HG03342 (cell line): Measurements from ENCODE around the gene TRIL.
A peak's percentile ranks its signal among the peaks of the same experiment; 100 is the strongest.

ENCODE experiments used
- ATAC-seq: cut with Tn5 transposase; IDR thresholded peaks from one replicate; pipeline ENCODE4 v1.9.1; 2021; ENCODE audit warnings: mild to moderate bottlenecking, moderate library complexity; ENCODE audit not compliant: unreplicated experiment

Gene TRIL

DNA sequence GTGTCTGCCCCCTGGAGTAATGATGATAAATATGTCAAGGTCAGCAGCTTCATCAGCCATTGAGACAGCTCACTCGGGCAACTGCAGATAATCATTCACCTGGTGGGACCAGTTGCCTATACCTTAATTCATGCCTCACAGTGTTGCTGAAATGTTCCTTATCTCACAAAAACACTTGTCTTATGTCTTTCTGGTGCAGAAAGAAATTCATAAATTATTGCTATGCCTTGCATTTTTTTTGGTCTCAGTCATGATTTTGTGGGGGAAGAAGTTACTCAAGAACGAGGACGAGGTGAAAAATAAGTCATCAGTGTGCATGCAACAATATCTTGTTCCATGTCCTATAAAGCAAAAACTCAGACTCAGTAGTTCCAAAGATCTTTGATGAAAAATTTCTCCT is 16.0 kb downstream of the TRIL start:
- no peak for ATAC-seq

DNA sequence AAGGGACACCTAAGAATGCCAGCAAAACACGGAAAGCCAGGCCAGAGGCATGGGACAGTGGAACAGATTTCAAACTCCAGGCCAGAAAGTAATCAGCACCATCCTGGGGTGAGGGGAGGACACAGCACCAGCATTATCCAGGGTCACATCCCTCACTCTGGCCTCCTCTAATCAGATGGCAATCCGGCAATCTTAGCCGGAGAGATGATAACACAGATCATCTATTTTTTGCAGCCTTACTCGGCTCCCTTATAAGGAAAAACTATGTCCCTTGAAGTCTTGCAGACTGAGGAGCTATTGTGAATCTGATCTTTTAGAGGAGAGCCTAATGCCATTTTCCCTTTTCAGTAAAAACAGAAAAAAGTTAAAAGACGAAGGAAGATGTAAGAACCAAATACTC is 16.5 kb downstream of the TRIL start:
- ATAC-seq, result no peak

DNA sequence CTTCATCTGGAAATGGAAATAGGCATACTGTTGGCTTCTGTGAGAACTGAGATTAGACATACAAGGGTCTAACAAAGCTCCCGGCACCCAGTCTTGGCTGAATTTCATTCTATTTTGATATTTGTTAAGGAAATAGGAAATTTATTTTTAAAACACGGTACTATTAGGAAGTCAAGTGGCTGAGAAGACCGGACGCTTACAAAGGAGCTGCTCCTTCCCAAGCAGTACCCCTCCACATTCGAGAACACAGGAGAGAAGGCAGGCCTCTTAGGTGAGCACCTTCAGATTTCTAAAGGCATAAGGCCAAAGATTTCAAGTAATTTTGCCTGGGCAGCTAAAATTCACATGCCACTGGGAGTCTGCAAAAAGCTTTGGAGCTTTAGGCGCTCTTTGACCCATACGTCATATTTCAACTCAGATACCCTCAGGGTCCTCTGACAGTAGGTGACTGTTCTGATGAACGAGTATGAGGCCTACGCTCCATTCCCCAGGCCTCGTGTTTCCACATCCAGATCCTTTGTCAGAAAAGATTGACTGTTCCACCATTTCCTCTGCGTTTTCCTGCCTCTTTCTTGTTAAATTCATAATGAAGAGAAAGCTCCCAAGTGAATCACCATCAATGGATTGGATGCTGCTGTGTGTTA is 17.3 kb downstream of the TRIL start:
- no peak for ATAC-seq

DNA sequence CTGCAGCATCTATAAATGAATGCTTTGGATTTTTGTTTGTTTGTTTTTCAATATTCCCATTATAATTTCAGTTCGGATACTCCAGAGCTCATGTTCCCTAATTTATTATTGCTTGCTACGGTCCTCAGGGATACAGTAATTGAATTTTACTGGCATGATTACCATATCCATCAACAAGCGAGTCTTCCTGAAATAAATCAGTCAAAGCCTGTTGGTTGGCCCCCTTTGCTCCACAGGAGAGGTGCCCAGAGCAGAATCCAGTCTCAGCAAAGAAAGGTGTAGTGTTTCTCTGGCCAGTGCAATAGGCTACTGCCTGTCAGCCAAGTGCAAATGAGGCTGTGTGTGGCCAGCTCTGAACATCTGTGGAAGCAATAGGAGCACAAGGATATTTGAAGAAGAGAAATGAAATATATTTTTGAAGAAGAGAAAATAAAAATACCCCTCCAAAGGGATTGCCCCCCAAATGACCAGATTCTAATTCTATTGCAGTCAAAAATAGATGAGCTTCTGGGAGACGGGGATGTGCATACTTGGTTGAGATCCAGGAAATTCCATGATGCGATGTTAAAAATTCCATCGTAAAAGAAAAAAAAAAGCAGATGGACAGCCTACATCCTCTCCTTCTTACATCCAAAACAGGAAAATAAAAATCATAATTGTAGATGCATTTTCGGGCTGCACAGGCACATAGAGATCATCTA is 18.1 kb downstream of the TRIL start:
- no peak for ATAC-seq

DNA sequence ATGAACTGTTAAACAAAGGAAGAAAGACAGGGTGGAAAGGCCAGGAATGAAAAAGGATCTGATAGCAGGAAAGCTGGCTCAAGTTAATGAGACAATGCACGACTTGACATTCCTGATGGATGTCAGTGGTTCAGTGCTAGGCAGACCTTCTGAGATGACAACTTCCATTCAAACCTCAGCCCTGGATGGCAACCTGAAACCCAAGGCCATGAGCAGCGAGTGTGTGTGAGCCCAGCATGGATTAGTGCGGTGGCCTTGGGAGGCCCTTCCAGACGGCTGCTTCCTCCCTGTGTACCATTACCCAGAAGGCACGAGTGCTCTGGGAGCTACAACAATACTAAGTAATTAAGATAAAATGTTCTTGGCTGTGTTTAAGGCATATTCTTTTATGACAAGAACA is 18.8 kb downstream of the TRIL start:
- ATAC-seq, result no peak

DNA sequence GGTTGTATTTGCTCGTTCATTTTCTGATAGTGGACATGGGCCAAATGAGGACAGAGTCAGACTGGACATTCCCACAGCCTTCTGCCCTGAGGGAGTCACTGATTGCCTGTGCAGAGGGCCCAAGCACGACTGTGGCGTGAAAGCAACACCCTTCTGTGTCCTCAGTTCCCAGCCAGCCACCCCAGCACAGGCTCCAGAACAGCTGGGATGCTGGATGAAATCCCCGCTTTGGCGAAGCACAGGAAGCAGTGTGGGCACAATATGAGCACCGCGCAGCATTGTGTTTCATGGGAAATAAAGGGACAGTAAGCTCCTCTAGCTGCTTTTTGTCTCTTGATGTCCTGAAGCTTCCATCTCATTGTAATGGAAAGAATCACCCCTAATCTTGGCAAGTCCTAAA is 20.5 kb downstream of the TRIL start:
- ATAC-seq, result no peak

DNA sequence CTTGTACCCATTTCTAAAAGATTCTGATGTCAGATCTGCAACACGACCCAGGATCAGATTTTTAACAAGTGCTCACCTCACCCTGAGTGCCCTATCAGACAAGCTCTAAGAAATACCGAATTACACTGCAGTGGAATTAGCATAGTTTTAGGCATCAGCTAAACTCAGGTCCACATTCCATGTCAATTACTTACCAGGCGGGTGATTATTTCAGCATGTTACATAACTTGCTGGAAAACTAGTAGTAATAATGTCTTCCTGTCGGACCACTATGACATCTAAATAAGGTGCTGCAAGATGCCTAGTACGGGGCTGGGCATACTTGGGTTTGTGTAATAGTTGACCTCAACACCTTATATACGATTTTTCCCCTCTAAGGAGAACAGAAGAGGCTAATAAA is 21.0 kb downstream of the TRIL start:
- ATAC-seq, result no peak

DNA sequence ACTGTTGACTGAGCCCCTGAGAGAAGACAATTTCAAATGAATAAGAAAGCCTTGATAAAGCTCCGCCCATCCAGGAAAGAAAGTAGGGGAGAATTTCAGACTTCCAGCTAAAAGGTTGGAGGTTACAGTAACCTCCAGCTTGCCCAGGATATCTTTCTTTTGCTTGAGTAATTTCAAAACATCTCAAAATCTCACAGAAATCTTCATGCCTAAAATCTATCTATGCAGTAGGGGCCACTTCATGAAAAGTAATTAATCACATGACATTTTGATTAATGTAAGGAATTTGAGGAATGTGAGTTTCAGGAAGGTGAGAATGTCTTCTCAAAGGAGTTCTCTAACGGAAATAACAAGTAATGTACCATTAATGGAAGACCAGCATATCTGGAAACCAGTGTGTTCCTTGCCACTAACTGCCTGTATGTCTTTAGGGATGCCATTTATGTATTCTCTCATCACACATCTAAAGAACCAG is 24.2 kb downstream of the TRIL start:
- no peak for ATAC-seq

DNA sequence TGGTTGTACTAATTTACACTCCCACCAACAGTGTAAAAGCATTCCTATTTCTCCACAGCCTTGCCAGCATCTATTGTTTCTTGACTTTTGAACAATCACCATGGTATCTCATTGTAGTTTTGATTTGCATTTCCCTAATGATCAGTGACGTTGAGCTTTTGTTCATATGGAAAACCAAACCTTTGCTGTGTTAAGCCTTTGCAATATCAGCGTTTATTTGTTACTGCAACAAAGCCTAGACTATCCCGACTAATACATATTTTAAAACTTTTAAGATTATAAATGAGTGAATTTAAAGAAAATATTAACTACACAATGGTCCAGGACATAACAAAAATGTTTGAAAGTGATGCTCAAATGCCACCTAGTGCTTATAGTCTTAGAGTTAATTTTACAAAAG is 26.6 kb downstream of the TRIL start:
- ATAC-seq, result no peak

DNA sequence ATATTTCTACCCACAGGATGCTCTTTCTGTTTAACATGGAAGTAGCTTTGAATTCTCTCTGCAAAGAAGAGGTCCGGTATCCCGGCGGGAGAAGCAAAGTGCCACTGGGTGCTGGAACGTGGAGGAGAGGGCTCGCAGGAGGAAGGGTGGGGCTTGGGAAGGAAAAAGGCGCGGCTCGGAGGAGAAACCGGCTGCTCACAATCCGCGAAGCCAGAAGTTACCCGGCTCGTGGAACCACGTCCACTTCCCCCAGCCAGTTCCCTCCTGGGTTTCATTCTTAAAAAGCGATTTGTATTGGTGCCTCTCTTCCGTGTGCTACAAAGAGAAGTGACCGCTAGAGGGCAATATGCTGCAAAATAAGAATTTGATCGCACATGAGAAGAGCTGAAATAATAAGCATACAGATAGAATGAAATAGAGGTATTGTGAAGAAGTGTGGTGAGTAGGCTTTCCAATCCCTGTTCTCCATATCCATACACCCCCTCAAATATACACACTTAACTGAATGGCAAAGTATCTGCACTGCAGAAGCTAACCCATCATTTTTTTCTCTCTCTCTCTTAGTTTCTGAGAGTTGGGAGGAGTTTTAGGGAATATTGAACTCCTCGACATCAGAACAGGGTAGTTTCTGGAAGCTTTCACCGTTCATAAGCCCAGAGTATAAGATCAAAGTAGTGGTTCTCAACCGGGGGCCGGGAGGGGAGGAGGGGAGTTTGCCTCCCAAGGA is 31.1 kb downstream of the TRIL start:
- ATAC-seq, result peak; percentile 92

DNA sequence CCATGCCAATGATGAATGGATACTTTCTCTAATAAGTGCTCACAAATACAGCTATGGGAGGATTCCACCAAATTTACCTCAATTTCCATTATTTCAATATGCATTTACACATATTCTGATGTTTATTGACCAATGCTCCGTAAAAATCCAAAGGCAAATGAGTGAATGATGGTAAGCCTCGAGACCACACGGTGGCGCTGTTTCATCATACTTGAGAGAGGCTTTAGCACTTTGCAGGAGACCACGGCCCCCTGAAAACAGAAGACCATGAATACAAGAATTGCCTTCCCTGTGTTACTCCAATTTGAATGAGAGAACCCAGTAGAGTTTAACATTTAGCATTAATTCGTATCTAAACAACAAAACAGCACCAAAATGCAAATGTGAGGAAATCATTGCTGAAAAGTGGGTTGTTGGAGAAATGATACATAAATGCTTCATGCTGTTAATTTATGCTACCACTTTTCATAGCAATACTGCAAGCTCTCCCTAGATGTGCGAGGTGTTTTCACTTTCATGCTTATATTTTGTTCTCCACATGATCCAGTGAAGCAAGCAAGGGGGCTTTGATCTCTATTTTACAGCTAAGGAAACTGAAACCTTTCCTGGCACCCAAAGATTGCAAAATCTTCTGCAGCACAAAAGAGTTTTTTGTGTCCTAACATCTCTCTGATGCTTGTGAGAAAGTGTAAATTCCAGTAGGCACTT is 35.4 kb downstream of the TRIL start:
- ATAC-seq, result no peak

DNA sequence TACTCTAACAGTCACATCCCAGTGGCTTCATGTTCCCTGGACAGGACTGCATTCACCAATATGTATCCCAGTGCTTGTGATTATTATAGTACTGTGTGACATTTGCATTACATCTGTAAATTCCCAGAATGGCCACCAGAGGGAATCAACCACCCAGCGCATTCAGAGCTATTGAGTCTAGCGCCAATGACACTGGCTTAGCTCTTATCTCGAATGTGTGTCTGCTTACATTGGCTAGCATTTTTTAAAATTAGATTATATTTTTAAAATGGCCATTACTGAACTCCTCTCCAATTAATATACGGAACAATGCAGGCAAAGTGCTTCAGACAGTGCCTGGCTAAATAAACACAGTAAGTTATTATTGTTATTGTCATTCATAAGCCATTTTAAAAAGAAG is 36.3 kb downstream of the TRIL start:
- ATAC-seq, result peak; percentile 86

DNA sequence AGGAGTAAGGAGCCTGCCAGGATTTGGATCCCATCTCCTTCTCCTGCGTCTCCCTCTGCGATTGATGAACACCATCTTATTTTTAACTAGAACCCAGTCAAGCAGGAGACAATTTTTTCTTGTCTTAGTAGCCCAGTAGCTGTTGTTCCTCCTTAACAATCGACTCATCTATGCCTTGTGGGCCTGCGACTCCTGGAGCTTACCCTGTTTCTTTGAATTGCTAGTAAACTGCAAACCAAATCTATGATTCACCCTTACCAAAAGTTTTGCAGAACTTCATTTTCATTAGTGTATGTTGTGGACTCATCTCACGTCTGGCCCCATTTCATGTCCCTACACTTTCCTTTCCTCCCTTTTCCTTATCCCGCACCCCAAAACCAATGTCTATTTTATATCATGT is 37.7 kb downstream of the TRIL start:
- no peak for ATAC-seq

DNA sequence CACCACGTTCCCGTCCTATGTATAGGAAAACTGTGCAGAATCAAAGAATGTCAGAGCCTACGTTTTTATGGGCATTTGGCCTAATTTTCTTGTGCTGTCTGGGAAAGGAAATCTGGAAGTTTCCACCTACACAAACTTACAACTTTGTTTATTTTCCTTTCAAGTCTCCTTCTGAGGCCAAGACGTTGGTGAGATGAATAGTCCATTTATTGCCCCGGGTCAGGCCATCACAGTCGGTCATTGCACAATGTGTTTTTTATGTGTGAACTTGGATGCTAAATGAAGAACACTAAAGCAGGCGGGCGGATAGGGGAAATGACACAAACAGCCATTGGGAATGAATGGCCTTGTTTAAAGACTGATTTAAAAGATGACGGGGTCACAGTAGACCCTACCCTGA is 38.6 kb downstream of the TRIL start:
- ATAC-seq, result no peak

DNA sequence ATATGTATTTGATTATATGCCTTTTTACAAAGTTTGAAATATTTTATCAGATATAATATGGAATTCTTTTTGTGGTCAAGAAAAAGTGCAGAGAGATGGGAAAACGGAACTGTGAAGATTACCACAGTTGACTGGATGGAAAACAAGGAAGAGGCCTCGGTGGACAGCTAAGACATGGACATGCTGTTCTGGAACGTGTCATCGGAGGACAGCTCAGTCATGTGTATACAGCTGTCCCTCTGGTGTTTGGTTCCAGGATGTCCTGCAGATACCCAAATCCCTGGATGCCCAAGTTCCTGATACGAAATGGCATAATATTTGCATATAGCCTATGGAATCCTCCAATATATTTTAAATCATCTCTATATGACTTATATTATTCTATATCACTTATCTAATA is 49.4 kb downstream of the TRIL start:
- ATAC-seq, result no peak

DNA sequence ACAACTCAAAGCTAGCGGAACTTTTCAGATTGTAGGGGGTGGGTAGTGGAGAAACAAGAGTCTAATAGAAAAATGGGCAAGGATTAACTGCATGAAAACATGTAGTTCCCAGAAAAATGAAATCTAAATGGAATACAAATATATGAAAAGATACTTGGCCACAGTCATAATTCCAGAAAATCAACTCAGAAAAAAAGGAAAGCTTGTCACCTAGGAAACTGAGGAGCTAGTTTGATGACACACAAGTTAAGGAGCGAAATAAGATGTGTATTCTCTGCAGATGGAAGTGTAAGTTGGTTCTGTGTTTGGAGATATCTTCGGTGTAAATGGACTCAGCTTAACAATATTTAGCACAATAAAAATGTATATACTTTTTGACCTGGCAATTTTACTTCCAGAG is 52.7 kb downstream of the TRIL start:
- no peak for ATAC-seq

DNA sequence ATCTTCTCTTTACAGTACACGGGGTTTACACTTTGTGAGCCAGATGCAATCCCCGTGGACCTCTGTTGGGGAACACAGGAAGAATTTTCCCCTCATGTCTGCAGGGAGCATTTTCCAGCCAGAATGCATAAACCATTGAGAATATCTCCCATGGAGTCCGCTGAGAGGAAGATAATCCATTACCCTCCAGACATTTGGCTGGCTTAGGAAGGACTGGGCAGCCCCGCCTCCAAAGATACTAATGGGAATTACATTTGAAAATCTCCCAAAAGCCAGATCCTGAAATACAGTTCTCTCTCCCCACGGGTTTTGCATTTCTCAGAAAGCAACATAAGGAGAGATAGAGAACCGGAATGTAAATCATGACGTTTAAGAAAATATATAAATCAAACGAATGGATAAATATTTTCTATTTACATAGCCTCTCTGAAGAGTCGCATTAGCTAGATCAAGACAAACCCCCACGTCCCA is 53.5 kb downstream of the TRIL start:
- no peak for ATAC-seq

DNA sequence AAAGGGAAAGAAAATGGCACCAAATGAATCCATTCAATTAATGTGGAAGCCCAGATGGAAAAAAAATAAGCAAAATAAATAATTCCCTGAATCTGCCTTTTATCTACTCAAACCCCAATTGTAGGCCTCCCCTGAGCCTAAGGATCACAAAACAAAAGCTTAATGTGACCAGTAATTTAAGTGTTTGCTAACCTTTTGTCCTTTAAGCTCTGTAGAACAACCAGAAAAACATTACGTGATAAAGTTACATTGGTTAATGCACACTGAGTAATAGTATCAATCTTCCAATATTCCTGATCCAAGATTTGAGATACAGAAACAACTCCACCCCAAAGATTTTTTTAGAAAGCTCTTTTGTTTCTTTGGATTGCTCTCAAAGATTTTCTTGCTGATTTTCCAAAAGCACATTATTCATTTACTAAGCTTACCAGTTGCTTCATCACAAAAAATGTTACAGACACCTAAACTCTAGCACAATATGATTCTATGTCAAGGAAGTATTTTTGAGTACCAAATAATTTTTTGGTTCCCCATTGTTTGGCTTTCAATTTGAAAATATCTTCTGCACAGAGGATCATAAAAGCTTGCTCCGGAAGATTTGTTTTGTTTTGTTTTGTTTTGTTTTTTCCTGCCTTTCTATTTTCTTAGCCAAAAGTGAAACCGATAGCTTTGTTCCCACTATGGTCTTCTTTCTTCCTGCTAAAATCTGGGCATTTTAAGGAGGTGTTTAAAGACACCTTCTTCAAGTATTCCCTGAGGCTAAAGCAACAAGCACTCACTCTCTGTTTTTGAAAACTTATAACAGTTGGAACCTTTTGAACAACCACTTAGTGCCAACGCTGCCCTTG is 54.2 kb downstream of the TRIL start:
- no peak for ATAC-seq
